GM12872 (cell line): Measurements from ENCODE around the gene AQP6.

ENCODE experiments used
- CTCF ChIP-seq: IDR thresholded peaks from 3 replicates; pipeline ENCODE4 v1.5.1; 2011; ENCODE audit warnings: low read depth, mild to moderate bottlenecking, low read length, moderate library complexity; ENCODE audit not compliant: insufficient read depth

AQP6 gene

GRCh38 chr12:49972641-49973360 is at the start of gene AQP6:
TSS of gene AQP6 (plus strand) at chr12:49972947. CDS start at chr12:49973174, 227 bp downstream.
- no peak for TF ChIP-seq CTCF

- no peak for TF ChIP-seq CTCF
Observed at GRCh38 chr12:49923035-49923644, 49.6 kb upstream of the AQP6 start.

GRCh38 chr12:49923880-49924556 is 48.7 kb upstream of the AQP6 start:
- no peak for TF ChIP-seq CTCF

- no peak for TF ChIP-seq CTCF
Observed at GRCh38 chr12:49924628-49925246, 48.0 kb upstream of the AQP6 start.

- TF ChIP-seq CTCF, result no peak
Observed at GRCh38 chr12:49925433-49926204, 47.1 kb upstream of the AQP6 start.

GRCh38 chr12:49928471-49928870 is 44.3 kb upstream of the AQP6 start:
- TF ChIP-seq CTCF, result no peak
